ENCODE data around the gene SH3PXD2A. TPM values are rescaled to one million over a fixed set of nuclear protein-coding genes. Genes with fewer than 3 reads are reported as not detected.

Gene SH3PXD2A
- total RNA-seq, 2 donors from 2014 or later: 7.8 to 10.2 TPM

DNA sequence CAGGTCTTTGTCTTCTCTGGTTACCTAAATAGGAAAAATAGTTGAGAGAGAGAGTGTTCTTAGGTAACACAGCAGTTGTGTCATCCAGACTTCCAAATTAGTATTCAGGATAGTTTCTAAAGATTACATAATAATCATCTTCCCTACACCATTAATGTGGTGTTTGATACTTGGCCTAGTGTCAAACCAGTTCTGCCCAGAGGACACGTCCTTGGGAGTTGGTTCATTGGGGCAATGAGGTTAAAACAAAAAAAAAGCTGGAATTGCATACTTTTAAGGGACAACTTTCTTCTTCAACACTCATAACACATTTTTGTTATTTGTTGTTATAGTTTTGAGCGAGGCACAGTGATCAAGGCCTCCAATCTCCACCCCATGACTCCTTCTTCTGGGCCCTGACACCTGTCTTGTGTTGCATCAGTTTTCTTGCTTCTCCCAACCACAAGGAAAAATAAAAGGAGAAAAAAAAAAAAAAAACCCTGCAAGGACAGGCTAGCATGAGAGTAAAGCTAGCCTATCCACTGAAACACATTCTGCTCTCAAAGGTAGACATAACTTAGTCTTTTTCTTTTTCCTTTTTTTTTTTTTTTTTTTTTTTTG lies 33.8 kb upstream of the SH3PXD2A start:
- Mint-ChIP-seq H3K27ac (peak overlapping the region; percentile 99), H3K4me3 (peak overlapping the region; percentile 17 to 18), H3K27me3 (ENCODE audit: low read depth) (no peaks in the 10 kb centered on the region), H3K36me3 (ENCODE audit: insufficient read depth in 2 of 2) (peaks cover 5 to 10% of the 10 kb centered on the region in 2 donors), H3K4me1 (ENCODE audit: low read depth) (peaks cover 46% of the 10 kb centered on the region), H3K9me3 (no peaks in the 10 kb centered on the region)
- ATAC-seq (replicated peaks in 1 of 2) (no peak), DNase-seq (no peak)

DNA sequence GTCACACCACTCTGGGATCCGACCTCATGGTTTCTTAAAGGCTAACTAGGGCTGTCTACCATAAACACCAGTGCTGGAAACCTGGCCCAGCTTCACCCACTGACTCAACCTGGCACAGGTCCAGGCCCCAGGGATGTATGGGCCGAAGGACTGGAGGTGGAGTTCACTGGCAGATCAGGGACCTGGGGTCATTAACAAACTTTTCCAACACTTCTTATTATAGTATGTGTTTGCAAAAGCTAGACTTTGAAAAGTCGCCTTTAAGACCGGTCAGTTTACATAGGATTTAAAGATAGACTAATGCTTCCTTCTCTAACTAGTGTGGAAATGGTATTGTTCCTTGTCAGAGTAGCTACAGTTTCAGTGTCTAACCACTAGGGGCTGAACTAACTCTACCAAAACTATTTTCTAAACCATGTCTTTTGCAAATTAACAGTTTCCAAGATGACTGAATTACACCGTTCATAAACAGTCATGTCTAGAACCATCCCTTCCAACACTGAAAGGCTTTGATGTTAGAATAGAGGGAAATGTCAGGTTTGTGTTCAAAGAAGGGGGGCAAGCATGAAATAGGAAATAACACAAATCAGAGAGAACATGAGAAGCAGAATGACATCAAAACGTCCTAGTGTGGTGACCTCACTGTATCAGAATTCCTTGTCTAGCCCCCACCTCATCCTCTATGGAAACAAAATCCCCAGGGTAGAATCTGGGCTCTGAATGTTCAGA lies 32.9 kb upstream of the SH3PXD2A start:
- Mint-ChIP-seq H3K36me3 (ENCODE audit: insufficient read depth in 2 of 2) (peaks cover 5 to 13% of the 10 kb centered on the region in 2 donors), H3K27ac (peak overlapping the region; percentile 99), H3K27me3 (ENCODE audit: low read depth) (no peaks in the 10 kb centered on the region), H3K4me1 (ENCODE audit: low read depth) (peaks cover 39% of the 10 kb centered on the region), H3K4me3 (peak overlapping the region in 1 of 2 donors; percentile 18), H3K9me3 (no peaks in the 10 kb centered on the region)
- ATAC-seq (replicated peaks in 1 of 2) (peak; percentile 76 to 78), DNase-seq (peak; percentile 27 to 32)

DNA sequence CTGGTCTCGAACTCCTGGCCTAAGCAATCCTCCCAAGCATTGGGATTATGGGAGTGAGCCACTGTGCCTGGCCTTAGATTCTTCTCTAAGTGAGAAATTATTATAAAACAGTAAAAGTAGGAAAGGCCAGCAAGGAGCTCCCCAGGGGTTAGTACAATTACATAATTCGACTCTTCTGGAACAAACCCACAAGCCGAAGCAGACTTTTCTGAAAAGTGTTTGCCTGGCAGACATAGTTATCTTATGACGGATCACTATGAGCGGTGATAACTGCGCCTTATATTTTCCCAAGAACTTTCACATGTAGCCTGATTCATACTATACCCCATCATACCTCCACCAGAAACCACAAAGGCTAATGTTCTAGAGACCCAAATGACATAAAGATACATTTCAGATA lies 30.2 kb upstream of the SH3PXD2A start:
- peak; percentile 39 to 60 for ATAC-seq (replicated peaks in 1 of 2)

DNA sequence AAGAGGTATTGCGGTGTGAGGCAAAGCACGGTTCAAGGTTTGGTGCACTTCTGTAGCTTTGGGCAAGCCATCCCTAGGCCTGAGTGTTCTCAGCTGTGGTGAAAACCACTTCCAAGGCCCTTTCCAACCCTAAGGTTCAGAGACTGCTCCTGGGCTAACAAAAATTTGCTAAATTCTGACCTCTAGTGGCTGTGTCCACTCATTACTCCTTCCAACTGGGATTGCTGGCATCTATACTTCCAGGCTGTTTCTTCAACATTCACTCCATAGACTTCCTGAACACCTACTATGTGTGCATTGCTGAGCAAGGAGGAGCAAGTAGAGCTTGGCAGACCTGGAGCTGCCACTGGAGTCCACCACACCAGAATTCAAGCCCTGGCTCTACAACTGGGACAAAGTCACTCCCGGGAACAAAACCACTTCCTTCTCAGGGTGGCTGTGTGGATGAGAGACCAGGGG lies 29.3 kb upstream of the SH3PXD2A start:
- Mint-ChIP-seq H3K27ac (peak overlapping the region; percentile 40), H3K27me3 (ENCODE audit: low read depth) (no peaks in the 10 kb centered on the region), H3K9me3 (no peaks in the 10 kb centered on the region), H3K4me3 (no peak overlapping the region), H3K36me3 (ENCODE audit: insufficient read depth in 2 of 2) (peaks cover 2 to 16% of the 10 kb centered on the region in 2 donors), H3K4me1 (ENCODE audit: low read depth) (peaks cover 19% of the 10 kb centered on the region)
- ATAC-seq (replicated peaks in 1 of 2) (peak in 1 of 2 donors; percentile 18), DNase-seq (no peak)

More for the DNA sequence above, 30.2 kb upstream of the SH3PXD2A start:
- Mint-ChIP-seq H3K36me3 (ENCODE audit: insufficient read depth in 2 of 2) (peaks cover 4 to 16% of the 10 kb centered on the region in 2 donors), H3K4me1 (ENCODE audit: low read depth) (peaks cover 28% of the 10 kb centered on the region), H3K4me3 (no peak overlapping the region), H3K27me3 (ENCODE audit: low read depth) (no peaks in the 10 kb centered on the region), H3K9me3 (no peaks in the 10 kb centered on the region), H3K27ac (peak overlapping the region; percentile 7)
- no peak for DNase-seq

DNA sequence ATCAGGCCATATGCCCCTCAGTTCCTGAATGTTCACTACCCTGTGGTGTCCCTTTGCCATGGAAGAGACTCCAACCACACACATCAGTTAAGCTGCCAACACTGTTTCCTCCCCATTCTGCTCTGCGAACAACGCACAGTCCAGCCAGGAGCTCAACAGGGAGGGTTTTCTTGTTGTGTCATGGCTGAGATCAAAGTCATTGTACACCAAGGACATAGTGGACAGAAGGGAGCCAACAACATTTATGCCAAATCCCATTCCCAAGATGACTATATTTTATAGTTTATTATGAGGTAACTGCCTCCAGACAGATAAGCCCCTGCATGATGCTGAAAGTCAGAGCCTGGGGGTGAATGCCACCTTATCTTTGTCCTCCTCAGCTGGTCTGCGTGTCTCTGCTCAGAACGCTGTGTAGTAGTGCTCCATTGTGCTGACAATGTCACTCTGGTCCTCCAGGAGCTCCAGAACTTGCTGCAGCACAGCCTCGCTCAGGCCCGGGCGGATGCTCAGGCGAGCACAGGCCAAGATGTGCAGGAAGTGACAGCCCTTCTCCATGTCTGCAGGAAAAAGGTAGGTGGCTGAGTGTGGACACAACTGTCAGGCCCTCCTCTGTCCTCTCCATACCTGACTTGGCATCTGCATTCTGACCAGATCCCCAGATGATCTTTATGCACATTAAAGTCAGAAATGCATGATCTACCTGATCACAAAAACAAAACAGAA lies 27.1 kb upstream of the SH3PXD2A start:
- no peak for DNase-seq
- no peak for ATAC-seq (replicated peaks in 1 of 2)
- H3K4me3 Mint-ChIP-seq: no peak overlapping the region
- peaks cover 5% of the 10 kb centered on the region for H3K4me1 Mint-ChIP-seq (ENCODE audit: low read depth)
- H3K36me3 Mint-ChIP-seq (ENCODE audit: insufficient read depth in 2 of 2): peaks cover 2 to 17% of the 10 kb centered on the region in 2 donors
- H3K27ac Mint-ChIP-seq: no peak overlapping the region
- no peaks in the 10 kb centered on the region for H3K27me3 Mint-ChIP-seq (ENCODE audit: low read depth)
- no peaks in the 10 kb centered on the region for H3K9me3 Mint-ChIP-seq

DNA sequence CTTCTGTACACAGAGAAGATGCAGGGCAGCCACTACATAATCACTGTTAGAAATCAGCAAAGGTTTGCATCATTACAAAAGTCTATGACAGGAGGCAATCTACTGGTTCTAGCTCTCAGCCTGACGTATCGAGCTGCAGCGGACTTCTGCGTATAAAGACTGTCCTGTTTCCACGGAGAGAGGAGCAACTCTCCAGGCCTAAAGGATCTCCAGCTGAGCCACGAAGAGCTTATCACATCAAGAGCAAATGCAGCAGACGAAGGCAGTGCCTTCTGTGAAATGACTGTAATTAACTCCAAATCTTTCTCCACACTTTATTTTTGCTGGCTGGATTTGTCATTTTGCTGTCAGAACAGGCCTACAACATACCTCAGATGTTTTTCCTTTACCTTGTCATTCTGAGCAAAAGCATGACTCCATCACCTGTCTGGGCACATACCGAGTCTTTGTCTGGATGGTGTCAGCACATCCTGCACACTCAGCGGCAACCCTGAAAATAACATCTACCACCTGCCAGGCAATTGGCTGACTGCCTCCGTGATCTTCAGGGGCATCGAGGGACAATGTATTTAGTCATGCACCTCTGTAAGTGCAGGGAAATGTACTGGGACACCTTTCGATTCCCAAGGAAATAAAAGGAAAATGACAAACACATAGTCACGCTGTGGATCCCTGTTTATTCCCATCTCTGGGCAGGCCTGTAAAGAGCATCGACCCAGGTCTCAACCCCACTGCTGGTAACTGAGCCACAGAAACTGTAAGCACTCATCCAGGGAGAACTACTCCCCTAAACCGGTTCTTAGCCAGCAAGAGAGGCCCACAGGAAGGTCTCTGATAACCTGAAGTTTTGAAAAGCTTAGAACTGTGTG lies 26.3 kb upstream of the SH3PXD2A start:
- no peaks in the 10 kb centered on the region for H3K27me3 Mint-ChIP-seq (ENCODE audit: low read depth)

DNA sequence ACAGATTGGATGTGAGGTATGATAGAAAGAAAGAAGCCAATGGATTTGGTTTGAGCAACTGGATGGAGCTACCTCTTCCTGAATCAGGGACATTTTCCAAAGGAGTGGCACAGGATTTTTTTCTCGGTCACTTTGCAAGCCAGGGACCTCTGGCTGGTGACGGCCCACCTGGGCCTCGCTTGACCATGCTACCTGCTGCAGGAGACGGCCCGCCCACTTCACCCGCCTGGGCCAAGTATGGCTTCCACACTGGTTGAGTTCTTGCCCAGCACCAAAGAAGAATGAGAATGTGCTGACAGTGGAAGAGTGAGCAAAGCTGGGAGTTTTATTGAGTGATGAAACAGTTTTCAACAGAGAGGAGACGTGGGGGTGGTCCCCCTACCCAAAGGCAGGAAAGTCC lies 24.5 kb upstream of the SH3PXD2A start:
- Mint-ChIP-seq H3K4me3 (no peak overlapping the region), H3K27me3 (ENCODE audit: low read depth) (no peaks in the 10 kb centered on the region), H3K9me3 (no peaks in the 10 kb centered on the region), H3K27ac (no peak overlapping the region), H3K36me3 (ENCODE audit: insufficient read depth in 2 of 2) (peaks cover 2 to 16% of the 10 kb centered on the region in 2 donors), H3K4me1 (ENCODE audit: low read depth) (peaks cover 1% of the 10 kb centered on the region)
- ATAC-seq (replicated peaks in 1 of 2): no peak
- no peak for DNase-seq

More for the DNA sequence above, 26.3 kb upstream of the SH3PXD2A start:
- H3K4me1 Mint-ChIP-seq (ENCODE audit: low read depth): peaks cover 5% of the 10 kb centered on the region
- peaks cover 2 to 16% of the 10 kb centered on the region in 2 donors for H3K36me3 Mint-ChIP-seq (ENCODE audit: insufficient read depth in 2 of 2)
- no peak for ATAC-seq (replicated peaks in 1 of 2)
- H3K4me3 Mint-ChIP-seq: no peak overlapping the region
- no peak for DNase-seq
- no peak overlapping the region for H3K27ac Mint-ChIP-seq
- H3K9me3 Mint-ChIP-seq: no peaks in the 10 kb centered on the region

DNA sequence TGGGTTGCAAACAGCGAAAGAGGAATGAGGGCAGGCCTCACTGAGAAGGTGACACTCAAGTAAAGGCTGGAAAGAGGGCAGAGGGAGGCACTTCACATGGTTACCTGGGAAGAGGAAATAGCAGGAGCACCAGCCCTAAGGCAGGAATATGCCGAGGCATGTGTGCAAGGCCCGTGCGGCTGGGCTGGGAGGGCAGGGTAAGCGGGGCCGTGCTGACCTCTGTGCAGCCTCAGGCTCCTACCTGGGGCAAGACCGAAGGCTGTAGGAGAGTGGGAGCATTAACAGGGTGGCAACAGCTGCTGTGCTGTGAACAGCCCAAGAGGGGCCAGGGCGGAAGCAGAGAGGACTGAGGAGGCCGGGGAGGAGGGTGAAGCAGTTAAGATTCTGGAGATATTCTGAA lies 24.0 kb upstream of the SH3PXD2A start:
- no peak for DNase-seq
- Mint-ChIP-seq H3K4me3 (no peak overlapping the region), H3K9me3 (no peaks in the 10 kb centered on the region), H3K36me3 (ENCODE audit: insufficient read depth in 2 of 2) (peaks cover 2 to 16% of the 10 kb centered on the region in 2 donors), H3K27me3 (ENCODE audit: low read depth) (no peaks in the 10 kb centered on the region), H3K4me1 (ENCODE audit: low read depth) (no peaks in the 10 kb centered on the region), H3K27ac (no peak overlapping the region)
- ATAC-seq (replicated peaks in 1 of 2): no peak

DNA sequence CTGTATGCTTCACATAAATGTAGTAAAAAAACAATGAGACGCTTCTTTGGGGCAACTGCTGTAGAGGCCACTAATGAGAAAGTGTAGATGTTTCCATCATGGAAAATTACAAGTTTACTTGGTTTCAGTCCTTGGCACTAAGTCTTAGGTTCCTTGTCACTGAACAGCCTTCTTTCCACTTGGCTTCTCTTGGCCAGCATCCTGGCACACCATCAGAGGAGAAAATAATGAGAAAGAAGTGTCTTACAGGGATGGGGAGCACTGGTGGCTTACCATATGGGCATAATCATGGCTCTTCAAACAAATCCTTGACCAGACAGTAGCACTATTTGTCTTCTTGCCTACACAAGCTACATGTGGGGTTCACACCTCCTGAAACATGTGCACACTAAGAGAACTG lies 22.5 kb upstream of the SH3PXD2A start:
- ATAC-seq (replicated peaks in 1 of 2) (no peak), DNase-seq (no peak)
- no peak overlapping the region for H3K27ac Mint-ChIP-seq
- no peak overlapping the region for H3K4me3 Mint-ChIP-seq
- H3K36me3 Mint-ChIP-seq (ENCODE audit: insufficient read depth in 2 of 2): peaks cover 0 to 11% of the 10 kb centered on the region in 2 donors
- no peaks in the 10 kb centered on the region for H3K9me3 Mint-ChIP-seq
- no peaks in the 10 kb centered on the region for H3K4me1 Mint-ChIP-seq (ENCODE audit: low read depth)
- no peaks in the 10 kb centered on the region for H3K27me3 Mint-ChIP-seq (ENCODE audit: low read depth)

DNA sequence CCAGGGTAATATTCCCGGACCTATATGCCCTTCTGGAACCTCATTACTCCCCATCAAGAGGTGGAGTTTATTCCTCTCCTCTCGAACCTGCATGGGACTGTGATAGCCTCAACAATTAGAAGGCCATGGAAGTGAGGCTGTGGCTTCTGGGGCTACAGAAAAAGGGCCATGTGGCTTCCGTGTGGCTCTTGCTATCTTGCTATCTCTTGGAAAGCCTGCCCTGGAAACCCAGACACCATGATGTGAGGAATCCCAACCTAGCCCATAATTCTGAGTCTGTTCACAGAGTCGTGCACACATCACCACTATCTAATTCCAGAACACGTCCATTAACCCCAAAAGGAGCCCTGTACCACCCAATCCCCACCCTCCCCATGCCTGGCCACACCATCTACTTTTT lies 20.8 kb upstream of the SH3PXD2A start:
- Mint-ChIP-seq H3K9me3 (no peaks in the 10 kb centered on the region), H3K4me1 (ENCODE audit: low read depth) (no peaks in the 10 kb centered on the region), H3K27me3 (ENCODE audit: low read depth) (no peaks in the 10 kb centered on the region), H3K36me3 (ENCODE audit: insufficient read depth in 2 of 2) (peaks cover 0 to 10% of the 10 kb centered on the region in 2 donors), H3K4me3 (no peak overlapping the region), H3K27ac (no peak overlapping the region)
- DNase-seq (no peak), ATAC-seq (replicated peaks in 1 of 2) (no peak)

DNA sequence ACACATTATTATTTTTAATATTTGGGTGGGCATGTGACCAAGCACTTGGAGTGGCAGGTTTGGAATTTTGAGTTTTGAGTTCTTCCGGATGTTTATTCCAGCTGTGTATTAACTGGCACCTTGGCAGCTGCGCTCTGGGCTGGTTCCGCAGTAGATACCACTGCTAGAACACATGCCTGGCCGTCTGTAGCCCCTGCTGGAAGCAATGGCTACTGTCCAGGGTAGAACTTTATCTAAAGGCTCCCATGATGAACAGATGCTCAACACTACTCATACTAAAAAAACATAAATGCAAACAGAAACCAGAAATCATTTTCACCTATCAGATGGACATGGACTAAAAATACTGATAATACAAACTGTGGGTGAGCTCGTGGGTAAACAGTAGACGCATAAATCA lies 19.4 kb upstream of the SH3PXD2A start:
- H3K4me1 Mint-ChIP-seq (ENCODE audit: low read depth): no peaks in the 10 kb centered on the region
- no peak overlapping the region for H3K27ac Mint-ChIP-seq
- ATAC-seq (replicated peaks in 1 of 2) (no peak), DNase-seq (no peak)
- no peak overlapping the region for H3K4me3 Mint-ChIP-seq
- peaks cover 0 to 7% of the 10 kb centered on the region in 2 donors for H3K36me3 Mint-ChIP-seq (ENCODE audit: insufficient read depth in 2 of 2)
- no peaks in the 10 kb centered on the region for H3K27me3 Mint-ChIP-seq (ENCODE audit: low read depth)
- no peaks in the 10 kb centered on the region for H3K9me3 Mint-ChIP-seq

DNA sequence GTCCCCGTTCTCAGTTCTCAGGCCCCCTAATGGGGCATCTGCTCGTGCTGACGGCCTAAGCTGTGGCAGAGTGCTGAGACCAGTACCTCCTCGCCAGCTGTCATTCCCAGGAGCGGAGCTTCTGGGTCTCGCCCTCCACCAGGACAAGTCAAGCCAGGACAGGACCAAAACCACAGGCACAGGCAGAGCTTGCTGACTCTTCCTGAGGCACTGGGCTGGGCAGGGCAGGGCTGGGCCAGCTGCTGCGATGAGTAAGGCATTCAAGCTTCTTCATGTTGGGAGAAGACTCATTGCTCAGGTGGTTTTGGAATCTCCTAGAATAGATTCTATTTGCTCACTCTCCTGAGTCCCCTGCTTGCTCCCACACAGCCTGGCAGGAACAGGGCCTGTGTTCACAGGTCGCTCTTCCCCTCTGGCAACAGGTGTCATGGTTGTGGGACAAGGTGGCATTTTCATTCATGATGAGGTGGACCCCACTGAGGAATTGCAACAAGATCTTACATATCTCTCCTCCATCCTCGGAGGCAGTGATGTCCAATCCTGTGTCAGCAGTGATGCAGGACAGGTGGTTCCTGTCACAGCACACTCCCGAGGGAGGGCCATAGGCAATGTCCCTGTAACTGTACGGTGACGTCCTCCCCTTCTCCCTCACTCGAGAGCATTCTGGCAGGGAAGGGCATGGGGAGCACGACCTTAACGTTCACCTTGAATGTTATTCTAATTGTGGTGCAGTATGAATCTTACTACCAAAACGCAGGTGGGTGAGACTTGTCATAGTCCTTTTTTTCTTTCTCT lies 17.0 kb upstream of the SH3PXD2A start:
- Mint-ChIP-seq H3K4me1 (ENCODE audit: low read depth) (no peaks in the 10 kb centered on the region), H3K36me3 (ENCODE audit: insufficient read depth in 2 of 2) (no peaks in the 10 kb centered on the region), H3K27me3 (ENCODE audit: low read depth) (no peaks in the 10 kb centered on the region), H3K27ac (no peak overlapping the region), H3K4me3 (no peak overlapping the region), H3K9me3 (no peaks in the 10 kb centered on the region)
- DNase-seq: no peak
- no peak for ATAC-seq (replicated peaks in 1 of 2)
